T-cell (primary cell): Measurements from ENCODE around the gene HERC2. TPM values are rescaled to one million over a fixed set of nuclear protein-coding genes. Genes with fewer than 3 reads are reported as not detected.

Source experiments
- ATAC-seq, 4 experiments: fragments of 200-7000 bp in 3 of 4; fragments of 150-1000 bp in 1 of 4; cut with Tn5 transposase; replicated peaks in 1 of 4; 1 replicate in 3 of 4; 2 replicates in 1 of 4; pipeline ENCODE4 v1.10.0; 2021; ENCODE audit warnings: moderate library complexity in 3 of 4, mild to moderate bottlenecking in 2 of 4, moderate number of reproducible peaks in 1 of 4
- CTCF ChIA-PET, 2 donors: fragments of 300-600 bp; sonication (Branson Sonifier 250); formaldehyde crosslinking; loops; one replicate each; lab custom pipeline; 2022; ENCODE audit warnings: antibody characterized with exemption in 2 of 2; lab: Charles Lee
- POLR2A ChIA-PET, 2 donors: fragments of 300-600 bp; sonication (Branson Sonifier 250); formaldehyde crosslinking; loops; one replicate each; lab custom pipeline; 2022; ENCODE audit warnings: antibody characterized with exemption in 2 of 2; lab: Charles Lee
- DNase-seq, 35 experiments: peaks; one replicate each; pipeline versions ENCODE4 v3.0.0 to v3.0.0-alpha.2; 2013 to 2023
- H3K27ac ChIP-seq: one replicate; pipeline ENCODE4 v1.5.1; 2013; ENCODE audit warnings: low read length
- H3K27me3 ChIP-seq, 2 experiments: replicated peaks in 1 of 2; 1 replicate in 1 of 2; 2 replicates in 1 of 2; pipeline versions ENCODE4 v1.6.1 to v1.7.0; 2013; ENCODE audit warnings: low read length in 1 of 2, mixed read lengths in 1 of 2; ENCODE audit not compliant: control insufficient read depth in 2 of 2, insufficient read depth in 2 of 2; ENCODE audit errors: extremely low read depth in 1 of 2
- H3K36me3 ChIP-seq, 2 donors: 1 replicate in 1 of 2; 2 replicates in 1 of 2; pipeline versions ENCODE4 v1.6.1 to v1.7.0; 2013; ENCODE audit warnings: low read length in 1 of 2; ENCODE audit not compliant: control insufficient read depth in 2 of 2, insufficient read depth in 1 of 2; ENCODE audit errors: extremely low read depth in 1 of 2
- H3K4me1 ChIP-seq, 2 experiments: 1 replicate in 1 of 2; 2 replicates in 1 of 2; pipeline versions ENCODE4 v1.6.1 to v1.7.0; 2013; ENCODE audit warnings: low read length in 2 of 2, mixed read lengths in 1 of 2; ENCODE audit not compliant: insufficient read depth in 2 of 2, control insufficient read depth in 1 of 2; ENCODE audit errors: extremely low read depth in 1 of 2
- H3K4me3 ChIP-seq, 2 donors: 1 replicate in 1 of 2; 2 replicates in 1 of 2; pipeline versions ENCODE4 v1.5.1 to v1.7.0; 2013; ENCODE audit warnings: mild to moderate bottlenecking in 2 of 2, low read length in 1 of 2, moderate library complexity in 1 of 2; ENCODE audit not compliant: control insufficient read depth in 1 of 2; ENCODE audit errors: extremely low read depth in 1 of 2
- H3K9me3 ChIP-seq: 2 replicates; pipeline ENCODE4 v1.7.0; 2013
- H3K27ac Mint-ChIP-seq, 2 donors: one replicate each; pipeline ENCODE4 v1.8.0; 2020 to 2021; ENCODE audit warnings: mild to moderate bottlenecking in 2 of 2, mixed read lengths in 2 of 2
- H3K27me3 Mint-ChIP-seq, 2 donors: one replicate each; pipeline ENCODE4 v1.8.0; 2021 to 2022; ENCODE audit warnings: mixed read lengths in 2 of 2
- H3K36me3 Mint-ChIP-seq: one replicate; pipeline ENCODE4 v1.8.0; 2021; ENCODE audit warnings: mixed read lengths
- H3K4me1 Mint-ChIP-seq, 3 donors: one replicate each; pipeline ENCODE4 v1.8.0; 2020 to 2022; ENCODE audit warnings: mixed read lengths in 3 of 3, mild to moderate bottlenecking in 1 of 3
- H3K4me3 Mint-ChIP-seq, 3 donors: one replicate each; pipeline ENCODE4 v1.8.0; 2020 to 2022; ENCODE audit warnings: mild to moderate bottlenecking in 3 of 3, mixed read lengths in 3 of 3, moderate library complexity in 3 of 3
- H3K9me3 Mint-ChIP-seq, 3 donors: one replicate each; pipeline ENCODE4 v1.8.0; 2020 to 2022; ENCODE audit warnings: mixed read lengths in 3 of 3
- WGBS: methylation state at CpG from one replicate; pipeline ENCODE4 v1.1.5; 2013; ENCODE audit warnings: missing lambda C conversion rate; ENCODE audit not compliant: insufficient coverage; 5-methylcytosine and 5-hydroxymethylcytosine counted together
- total RNA-seq, 35 experiments: library from RNA in 6 of 35; stranded (reverse) in 6 of 35; fragments of 120-200 nt in 1 of 35; gene quantifications; one replicate each; pipeline versions ENCODE4 v1.2.1 to v1.2.4 and lab custom pipeline; 2013 to 2026

The HERC2 gene
- total RNA-seq, 5 donors from 2014 or later (not counting 1 experiment from before 2014, with no cell fraction given) = 46.4 to 65.5 (median 55.4) TPM

DNA sequence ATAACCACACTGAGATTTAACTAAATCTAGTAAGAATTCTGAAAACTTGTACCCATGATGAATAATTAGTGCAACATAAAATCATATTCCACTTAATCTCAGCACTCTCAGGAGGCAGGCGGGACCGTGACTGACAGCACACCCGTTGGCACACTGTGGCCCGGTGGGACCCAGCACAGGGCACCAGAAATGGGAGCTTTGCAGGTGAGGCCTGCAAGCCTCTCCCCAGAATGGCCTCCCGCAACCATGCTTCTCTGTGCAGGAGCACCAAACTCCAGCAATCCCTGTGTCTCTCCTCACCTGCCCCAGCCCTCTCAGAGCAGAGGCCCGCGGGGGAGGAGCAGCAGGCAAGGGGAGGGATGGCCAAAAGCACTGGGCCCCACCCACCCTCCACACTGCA, 191.3 kb downstream of the HERC2 start:
- Mint-ChIP-seq H3K27me3 (no peaks in the 10 kb centered on the region), H3K4me1 (peaks cover 8 to 13% (median 9%) of the 10 kb centered on the region in 3 donors), H3K36me3 (peaks cover 43% of the 10 kb centered on the region), H3K4me3 (no peak overlapping the region), H3K27ac (no peak overlapping the region), H3K9me3 (no peaks in the 10 kb centered on the region)
- ChIA-PET CTCF (interaction anchor here in 1 of 2 donors (1.1 kb wide), 1 partner anchor 12 kb away, joined by 4 read pairs; no protein-coding TSS in a partner anchor), POLR2A (no interaction called here)
- Histone ChIP-seq H3K4me3 (no peak overlapping the region), H3K27me3 (no peaks in the 10 kb centered on the region), H3K36me3 (peaks cover 9 to 26% of the 10 kb centered on the region in 2 donors), H3K27ac (no peak overlapping the region), H3K9me3 (no peaks in the 10 kb centered on the region), H3K4me1 (peaks cover 0 to 2% of the 10 kb centered on the region in 2 experiments)
- DNase-seq (no peak), ATAC-seq (no peak)
- WGBS = 93% methylated on average over 7 of the region's 7 CpGs

DNA sequence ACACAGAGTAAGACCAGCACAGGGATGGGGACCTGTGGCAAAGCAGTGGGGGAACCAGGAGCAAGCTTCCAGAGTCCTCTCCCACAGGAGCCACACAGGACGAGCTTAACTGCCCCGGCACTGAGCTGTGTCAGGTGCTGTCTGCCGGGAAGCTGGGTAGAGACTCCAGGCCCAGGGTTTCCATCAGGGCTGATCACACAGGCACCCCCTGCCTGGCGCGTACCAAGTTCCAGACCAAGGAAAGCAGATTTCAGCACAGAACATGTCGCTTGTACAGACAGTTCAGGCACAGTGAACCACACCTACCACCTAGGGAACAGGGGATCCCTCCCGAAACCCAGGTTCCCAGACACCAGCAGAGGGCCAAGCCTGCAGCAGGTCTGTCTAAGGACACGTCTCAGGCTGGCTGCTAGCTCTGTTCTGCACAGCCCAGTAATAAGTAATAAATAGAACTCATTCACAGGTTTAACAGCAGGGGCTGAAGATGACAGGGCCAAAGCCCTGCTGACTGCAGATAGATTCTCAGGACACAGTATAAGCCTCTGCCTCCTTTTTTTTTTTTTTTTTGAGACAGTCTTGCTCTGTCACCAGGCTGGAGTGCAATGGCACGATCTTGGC, 192.6 kb downstream of the HERC2 start:
- no peaks in the 10 kb centered on the region for H3K9me3 ChIP-seq
- Mint-ChIP-seq H3K4me1 (peaks cover 2 to 6% (median 6%) of the 10 kb centered on the region in 3 donors), H3K36me3 (peaks cover 40% of the 10 kb centered on the region), H3K27me3 (no peaks in the 10 kb centered on the region), H3K9me3 (no peaks in the 10 kb centered on the region), H3K27ac (peak overlapping the region in 1 of 2 donors; percentile 25), H3K4me3 (no peak overlapping the region)
- DNase-seq (no peak), ATAC-seq (no peak)
- no peak overlapping the region for H3K4me3 ChIP-seq
- no peaks in the 10 kb centered on the region for H3K27me3 ChIP-seq
- ChIA-PET CTCF (no interaction called here), POLR2A (no interaction called here)
- no peak overlapping the region for H3K27ac ChIP-seq
- H3K36me3 ChIP-seq = peaks cover 9 to 32% of the 10 kb centered on the region in 2 donors
- 95% methylated on average over 6 of the region's 9 CpGs for WGBS
- H3K4me1 ChIP-seq = no peaks in the 10 kb centered on the region

DNA sequence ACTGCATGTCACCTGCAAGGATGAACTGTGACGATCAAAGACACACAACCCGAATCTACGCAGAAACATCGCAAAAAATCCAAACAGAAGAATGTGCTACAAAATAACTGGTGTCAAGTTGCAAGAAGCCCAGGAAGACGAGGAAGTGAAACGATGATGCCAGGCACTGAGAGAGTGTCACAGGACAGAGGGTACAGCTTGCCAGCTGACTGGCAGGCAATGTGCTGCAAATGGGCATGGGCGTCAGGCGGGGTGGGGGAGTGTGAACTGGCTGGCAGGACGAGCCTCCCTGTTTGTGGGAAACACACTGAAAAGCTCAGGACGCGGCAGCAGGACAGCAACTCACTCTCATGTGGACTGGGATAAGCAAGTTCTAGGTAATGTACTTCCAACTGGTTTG, 193.9 kb downstream of the HERC2 start:
- Histone ChIP-seq H3K36me3 (peaks cover 9 to 43% of the 10 kb centered on the region in 2 donors), H3K4me1 (no peaks in the 10 kb centered on the region), H3K27ac (no peak overlapping the region), H3K4me3 (no peak overlapping the region), H3K27me3 (no peaks in the 10 kb centered on the region), H3K9me3 (no peaks in the 10 kb centered on the region)
- Mint-ChIP-seq H3K36me3 (peaks cover 43% of the 10 kb centered on the region), H3K4me1 (peaks cover 2 to 11% (median 4%) of the 10 kb centered on the region in 3 donors), H3K27ac (no peak overlapping the region), H3K27me3 (no peaks in the 10 kb centered on the region), H3K4me3 (no peak overlapping the region), H3K9me3 (no peaks in the 10 kb centered on the region)
- POLR2A ChIA-PET = no interaction called here
- CTCF ChIA-PET = no interaction called here
- ATAC-seq (no peak), DNase-seq (no peak)
- WGBS = 92% methylated on average over 10 of the region's 11 CpGs

DNA sequence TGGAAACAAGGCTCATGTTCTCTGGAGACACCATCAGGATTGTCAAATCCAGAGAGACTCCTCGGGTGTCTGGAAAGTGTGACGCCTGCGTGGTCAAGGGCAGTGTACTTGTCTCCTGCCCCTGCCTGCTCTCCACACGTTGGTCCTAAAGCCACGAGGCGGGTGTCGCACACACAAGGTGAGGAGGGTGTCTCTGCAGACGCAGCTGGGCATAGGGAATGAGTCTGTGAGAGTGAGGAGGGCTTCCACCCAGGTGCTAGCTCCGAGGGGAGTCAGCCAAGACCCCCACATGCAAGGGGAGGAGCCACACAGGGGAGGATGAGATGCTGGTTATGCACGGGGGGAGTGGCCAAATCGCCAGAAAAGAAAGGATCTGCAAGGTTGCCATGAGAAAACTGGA, 194.9 kb downstream of the HERC2 start:
- WGBS = 80% methylated on average over 8 of the region's 11 CpGs
- Mint-ChIP-seq H3K9me3 (no peaks in the 10 kb centered on the region), H3K4me1 (peaks cover 2 to 11% (median 2%) of the 10 kb centered on the region in 3 donors), H3K27ac (no peak overlapping the region), H3K36me3 (peaks cover 43% of the 10 kb centered on the region), H3K4me3 (no peak overlapping the region), H3K27me3 (no peaks in the 10 kb centered on the region)
- Histone ChIP-seq H3K36me3 (peaks cover 9 to 41% of the 10 kb centered on the region in 2 donors), H3K4me1 (no peaks in the 10 kb centered on the region), H3K4me3 (no peak overlapping the region), H3K9me3 (no peaks in the 10 kb centered on the region), H3K27me3 (no peaks in the 10 kb centered on the region), H3K27ac (no peak overlapping the region)
- POLR2A ChIA-PET = no interaction called here
- CTCF ChIA-PET = no interaction called here
- ATAC-seq = no peak
- DNase-seq = no peak

DNA sequence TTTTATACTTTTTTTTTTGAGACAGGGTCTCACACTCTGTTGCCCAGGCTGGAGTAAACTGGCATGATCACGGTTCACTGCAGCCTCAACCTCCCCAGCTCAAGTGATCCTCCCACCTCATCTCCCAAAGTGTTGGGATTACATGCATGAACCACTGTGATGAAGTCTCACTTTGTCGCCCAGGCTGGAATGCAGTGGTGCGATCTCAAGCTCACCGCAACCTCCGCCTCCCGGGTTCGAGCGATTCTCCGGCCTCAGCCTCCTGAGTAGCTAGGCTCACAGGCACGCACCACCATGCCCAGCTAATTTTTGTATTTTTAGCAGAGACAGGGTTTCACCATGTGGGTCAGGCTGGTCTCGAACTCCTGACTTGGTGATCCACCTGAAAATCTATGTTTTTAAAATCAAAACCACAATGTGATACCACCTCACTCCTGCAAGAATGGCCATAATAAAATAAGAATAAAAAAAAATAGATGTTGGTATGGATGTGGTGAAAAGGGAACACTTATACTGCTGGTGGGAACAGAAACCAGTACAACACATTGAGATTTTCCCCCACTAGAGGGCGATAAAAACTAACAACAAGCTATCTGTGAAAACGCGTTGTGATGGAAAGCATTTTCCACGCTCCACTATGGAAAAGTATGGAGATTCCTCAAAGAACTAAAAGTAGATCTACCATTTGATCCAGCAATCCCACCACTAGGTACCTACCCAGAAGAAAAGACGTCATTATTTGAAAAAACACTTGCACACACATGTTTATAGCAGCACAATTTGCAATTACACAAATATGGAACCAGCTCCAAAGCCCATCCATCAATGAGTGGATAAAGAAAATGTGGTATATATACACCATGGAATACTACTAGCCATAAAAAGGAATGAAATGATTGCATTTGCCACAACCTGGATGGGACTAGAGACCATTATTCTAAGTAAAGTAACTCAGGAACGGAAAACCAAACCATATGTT, 196.0 kb downstream of the HERC2 start:
- H3K4me3 ChIP-seq = no peak overlapping the region
- peak in 1 of 4 experiments; percentile 35 for ATAC-seq
- H3K27me3 Mint-ChIP-seq = no peaks in the 10 kb centered on the region
- no peaks in the 10 kb centered on the region for H3K9me3 Mint-ChIP-seq
- no peak overlapping the region for H3K4me3 Mint-ChIP-seq
- peaks cover 44% of the 10 kb centered on the region for H3K36me3 Mint-ChIP-seq
- H3K9me3 ChIP-seq = no peaks in the 10 kb centered on the region
- no peaks in the 10 kb centered on the region for H3K4me1 ChIP-seq
- DNase-seq = peak in 2 of 35 experiments; percentile 36 to 66
- POLR2A ChIA-PET = no interaction called here
- H3K36me3 ChIP-seq = peaks cover 5 to 38% of the 10 kb centered on the region in 2 donors
- WGBS = 88% methylated on average over 9 of the region's 17 CpGs
- CTCF ChIA-PET = interaction anchor here in 1 of 2 donors (0.6 to 0.8 kb wide), 2 partner anchors 11 to 35 kb away, joined by 3 read pairs; no protein-coding TSS in a partner anchor
- H3K27ac ChIP-seq = no peak overlapping the region
- no peaks in the 10 kb centered on the region for H3K27me3 ChIP-seq
- no peak overlapping the region for H3K27ac Mint-ChIP-seq
- H3K4me1 Mint-ChIP-seq = peaks cover 2 to 11% (median 2%) of the 10 kb centered on the region in 3 donors

DNA sequence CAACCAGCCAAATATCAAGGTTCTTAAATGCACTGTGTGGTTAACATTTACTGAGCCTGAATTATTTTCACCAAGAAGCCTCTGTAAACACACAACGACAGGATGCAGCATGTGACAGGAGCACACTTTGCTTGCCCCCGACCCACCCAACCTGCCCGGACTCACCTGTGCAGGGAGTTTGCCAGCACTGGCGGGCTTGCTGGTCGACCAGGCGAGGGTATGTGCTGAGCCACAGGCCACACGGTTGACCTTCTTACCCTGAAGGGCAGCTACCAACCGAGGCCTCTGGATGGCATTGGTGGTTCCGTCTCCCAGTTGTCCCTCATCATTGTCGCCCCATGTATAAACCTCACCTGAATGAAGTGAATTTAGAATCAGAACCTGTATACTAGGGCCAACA, 197.1 kb downstream of the HERC2 start:
- no peak for DNase-seq
- Histone ChIP-seq H3K9me3 (no peaks in the 10 kb centered on the region), H3K27ac (no peak overlapping the region), H3K36me3 (peaks cover 5 to 42% of the 10 kb centered on the region in 2 donors), H3K27me3 (no peaks in the 10 kb centered on the region), H3K4me3 (no peak overlapping the region), H3K4me1 (no peaks in the 10 kb centered on the region)
- CTCF ChIA-PET = no interaction called here
- Mint-ChIP-seq H3K4me1 (peaks cover 2 to 11% (median 2%) of the 10 kb centered on the region in 3 donors), H3K27me3 (no peaks in the 10 kb centered on the region), H3K27ac (no peak overlapping the region), H3K9me3 (no peaks in the 10 kb centered on the region), H3K4me3 (no peak overlapping the region), H3K36me3 (peaks cover 47% of the 10 kb centered on the region)
- ATAC-seq = no peak
- 96% methylated on average over 6 of the region's 10 CpGs for WGBS
- POLR2A ChIA-PET = no interaction called here
